ENCODE measurements around the gene USP47. TPM values are rescaled to one million over a fixed set of nuclear protein-coding genes. Genes with fewer than 3 reads are reported as not detected.

The USP47 gene
- total and polyA plus RNA-seq, 2 donors: 37.6 to 170 TPM

GRCh38 chr11:11843211-11843621 lies 1.4 kb downstream of the USP47 start:
- Histone ChIP-seq H3K36me3 (ENCODE audit: insufficient read depth) (no peaks in the 10 kb centered on the region), H3K27ac (ENCODE audit: low read depth) (no peak overlapping the region), H3K4me1 (ENCODE audit: insufficient read depth) (no peaks in the 10 kb centered on the region), H3K4me3 (ENCODE audit: low read depth, low read length) (peak overlapping the region; percentile 65)
- DNase-seq (ENCODE audit: extremely low spot score): no peak
- under 1% methylated on average over 3 of the region's 3 CpGs for WGBS

- no peak overlapping the region for H3K4me3 ChIP-seq (ENCODE audit: low read depth, low read length)
- 3% methylated on average over 2 of the region's 2 CpGs for WGBS
- H3K27ac ChIP-seq (ENCODE audit: low read depth): peak overlapping the region; percentile 80
- H3K36me3 ChIP-seq (ENCODE audit: insufficient read depth): no peaks in the 10 kb centered on the region
- no peaks in the 10 kb centered on the region for H3K4me1 ChIP-seq (ENCODE audit: insufficient read depth)
- no peak for DNase-seq (ENCODE audit: extremely low spot score)
These were observed 1.9 kb downstream of the USP47 start for GRCh38 chr11:11843642-11844041.

- H3K4me1 ChIP-seq (ENCODE audit: insufficient read depth): no peaks in the 10 kb centered on the region
- 50% methylated on average over 1 of the region's 1 CpG for WGBS
- no peaks in the 10 kb centered on the region for H3K36me3 ChIP-seq (ENCODE audit: insufficient read depth)
- H3K27ac ChIP-seq (ENCODE audit: low read depth): peak overlapping the region; percentile 73
- H3K4me3 ChIP-seq (ENCODE audit: low read depth, low read length): no peak overlapping the region
- no peak for DNase-seq (ENCODE audit: extremely low spot score)
These were observed 2.5 kb downstream of the USP47 start for GRCh38 chr11:11844272-11844671.

- peak; percentile 71 for DNase-seq (ENCODE audit: extremely low spot score)
- H3K4me3 ChIP-seq (ENCODE audit: low read depth, low read length): no peak overlapping the region
- peaks cover 2% of the 10 kb centered on the region for H3K4me1 ChIP-seq (ENCODE audit: insufficient read depth)
- H3K27ac ChIP-seq (ENCODE audit: low read depth): peak overlapping the region; percentile 5
- no peaks in the 10 kb centered on the region for H3K36me3 ChIP-seq (ENCODE audit: insufficient read depth)
These were observed 3.3 kb downstream of the USP47 start for GRCh38 chr11:11845071-11845470.

GRCh38 chr11:11845551-11845950 lies 3.8 kb downstream of the USP47 start:
- Histone ChIP-seq H3K36me3 (ENCODE audit: insufficient read depth) (no peaks in the 10 kb centered on the region), H3K27ac (ENCODE audit: low read depth) (peak overlapping the region; percentile 38), H3K4me1 (ENCODE audit: insufficient read depth) (peaks cover 2% of the 10 kb centered on the region), H3K4me3 (ENCODE audit: low read depth, low read length) (no peak overlapping the region)
- no peak for DNase-seq (ENCODE audit: extremely low spot score)
- 36% methylated on average over 1 of the region's 1 CpG for WGBS

- Histone ChIP-seq H3K27ac (ENCODE audit: low read depth) (no peak overlapping the region), H3K36me3 (ENCODE audit: insufficient read depth) (no peaks in the 10 kb centered on the region), H3K4me1 (ENCODE audit: insufficient read depth) (peaks cover 2% of the 10 kb centered on the region), H3K4me3 (ENCODE audit: low read depth, low read length) (no peak overlapping the region)
- no peak for DNase-seq (ENCODE audit: extremely low spot score)
- WGBS: 88% methylated on average over 2 of the region's 2 CpGs
These were observed 5.3 kb downstream of the USP47 start for GRCh38 chr11:11847082-11847481.

GRCh38 chr11:11848891-11849746 lies 7.3 kb downstream of the USP47 start:
- 77% methylated on average over 7 of the region's 7 CpGs for WGBS
- Histone ChIP-seq H3K27ac (ENCODE audit: low read depth) (no peak overlapping the region), H3K4me1 (ENCODE audit: insufficient read depth) (peaks cover 2% of the 10 kb centered on the region), H3K4me3 (ENCODE audit: low read depth, low read length) (no peak overlapping the region), H3K36me3 (ENCODE audit: insufficient read depth) (no peaks in the 10 kb centered on the region)
- peak; percentile 7 for DNase-seq (ENCODE audit: extremely low spot score)

GRCh38 chr11:11850668-11851067 lies 8.9 kb downstream of the USP47 start:
- Histone ChIP-seq H3K27ac (ENCODE audit: low read depth) (no peak overlapping the region), H3K4me3 (ENCODE audit: low read depth, low read length) (no peak overlapping the region), H3K4me1 (ENCODE audit: insufficient read depth) (peaks cover 2% of the 10 kb centered on the region), H3K36me3 (ENCODE audit: insufficient read depth) (no peaks in the 10 kb centered on the region)
- WGBS: 90% methylated on average over 3 of the region's 3 CpGs
- DNase-seq (ENCODE audit: extremely low spot score): no peak

- Histone ChIP-seq H3K27ac (ENCODE audit: low read depth) (peak overlapping the region; percentile 0), H3K4me1 (ENCODE audit: insufficient read depth) (peaks cover 2% of the 10 kb centered on the region), H3K4me3 (ENCODE audit: low read depth, low read length) (no peak overlapping the region), H3K36me3 (ENCODE audit: insufficient read depth) (no peaks in the 10 kb centered on the region)
- WGBS: 58% methylated on average over 1 of the region's 1 CpG
- DNase-seq (ENCODE audit: extremely low spot score): no peak
These were observed 14.9 kb downstream of the USP47 start for GRCh38 chr11:11856638-11857037.

GRCh38 chr11:11857769-11858168 lies 16.0 kb downstream of the USP47 start:
- WGBS: 87% methylated on average over 5 of the region's 5 CpGs
- H3K27ac ChIP-seq (ENCODE audit: low read depth): no peak overlapping the region
- no peak for DNase-seq (ENCODE audit: extremely low spot score)
- H3K4me1 ChIP-seq (ENCODE audit: insufficient read depth): peaks cover 2% of the 10 kb centered on the region
- no peak overlapping the region for H3K4me3 ChIP-seq (ENCODE audit: low read depth, low read length)
- no peaks in the 10 kb centered on the region for H3K36me3 ChIP-seq (ENCODE audit: insufficient read depth)

- Histone ChIP-seq H3K4me3 (ENCODE audit: low read depth, low read length) (no peak overlapping the region), H3K36me3 (ENCODE audit: insufficient read depth) (no peaks in the 10 kb centered on the region), H3K27ac (ENCODE audit: low read depth) (no peak overlapping the region), H3K4me1 (ENCODE audit: insufficient read depth) (peaks cover 2% of the 10 kb centered on the region)
- DNase-seq (ENCODE audit: extremely low spot score): no peak
- 46% methylated on average over 1 of the region's 1 CpG for WGBS
These were observed 16.9 kb downstream of the USP47 start for GRCh38 chr11:11858676-11859075.

GRCh38 chr11:11860103-11860979 lies 18.6 kb downstream of the USP47 start:
- DNase-seq (ENCODE audit: extremely low spot score): no peak
- Histone ChIP-seq H3K36me3 (ENCODE audit: insufficient read depth) (no peaks in the 10 kb centered on the region), H3K4me1 (ENCODE audit: insufficient read depth) (peaks cover 2% of the 10 kb centered on the region), H3K27ac (ENCODE audit: low read depth) (peak overlapping the region; percentile 23), H3K4me3 (ENCODE audit: low read depth, low read length) (no peak overlapping the region)
- WGBS: 68% methylated on average over 12 of the region's 12 CpGs

- H3K4me1 ChIP-seq (ENCODE audit: insufficient read depth): no peaks in the 10 kb centered on the region
- no peak overlapping the region for H3K4me3 ChIP-seq (ENCODE audit: low read depth, low read length)
- no peak for DNase-seq (ENCODE audit: extremely low spot score)
- H3K27ac ChIP-seq (ENCODE audit: low read depth): no peak overlapping the region
- 79% methylated on average over 2 of the region's 2 CpGs for WGBS
- H3K36me3 ChIP-seq (ENCODE audit: insufficient read depth): no peaks in the 10 kb centered on the region
These were observed 21.2 kb downstream of the USP47 start for GRCh38 chr11:11862999-11863398.

GRCh38 chr11:11864332-11864731 lies 22.6 kb downstream of the USP47 start:
- WGBS: 93% methylated on average over 3 of the region's 3 CpGs
- DNase-seq (ENCODE audit: extremely low spot score): no peak
- Histone ChIP-seq H3K36me3 (ENCODE audit: insufficient read depth) (no peaks in the 10 kb centered on the region), H3K4me1 (ENCODE audit: insufficient read depth) (no peaks in the 10 kb centered on the region), H3K4me3 (ENCODE audit: low read depth, low read length) (no peak overlapping the region), H3K27ac (ENCODE audit: low read depth) (no peak overlapping the region)
